ENCODE results near the gene DAP. TPM values are rescaled to one million over a fixed set of nuclear protein-coding genes. Genes with fewer than 3 reads are reported as not detected.

The DAP gene
- total RNA-seq, 1 experiment from 2014 or later, result 35.8 TPM

DNA sequence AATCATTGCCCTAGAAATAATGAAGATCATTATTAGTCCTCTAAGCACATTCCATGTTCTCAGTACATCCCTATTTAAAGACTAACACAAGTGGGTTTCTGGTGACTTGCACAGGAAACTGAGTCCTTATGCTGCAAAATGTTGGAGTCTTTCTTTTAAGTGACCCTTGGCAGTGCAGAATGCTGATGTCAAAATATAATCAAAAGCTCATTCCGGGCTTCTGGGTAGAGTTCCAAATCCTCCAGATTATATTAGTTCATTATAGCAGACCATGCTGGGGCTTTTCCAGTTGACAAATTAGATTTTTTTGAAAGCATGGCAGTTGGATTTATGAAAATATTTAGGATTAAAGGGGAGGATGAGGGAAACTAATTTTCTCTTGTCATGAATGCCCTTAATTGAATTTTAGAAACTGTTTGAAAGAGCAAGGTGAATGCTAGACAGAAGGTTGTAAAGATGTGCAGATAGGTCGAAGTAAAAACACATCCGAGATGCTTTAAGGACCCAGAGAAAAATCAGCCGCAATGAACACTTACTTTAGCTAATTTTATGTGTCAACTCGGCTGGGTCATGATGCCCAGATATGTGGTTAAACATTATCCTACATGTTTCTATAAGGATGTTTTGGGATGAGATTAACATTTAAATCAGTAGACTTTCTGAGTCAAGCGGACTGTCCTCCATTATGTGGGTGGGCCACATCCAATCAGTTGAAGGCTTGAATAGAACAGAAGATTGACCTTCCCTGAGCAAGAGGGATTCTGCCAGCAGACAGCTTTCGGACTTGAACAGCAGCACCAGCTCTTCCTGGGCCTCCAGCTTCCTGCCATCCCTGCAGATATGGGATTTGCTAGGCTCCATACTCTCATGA, 88.7 kb downstream of the DAP start:
- DNase-seq (ENCODE audit: low read depth), result no peak

DNA sequence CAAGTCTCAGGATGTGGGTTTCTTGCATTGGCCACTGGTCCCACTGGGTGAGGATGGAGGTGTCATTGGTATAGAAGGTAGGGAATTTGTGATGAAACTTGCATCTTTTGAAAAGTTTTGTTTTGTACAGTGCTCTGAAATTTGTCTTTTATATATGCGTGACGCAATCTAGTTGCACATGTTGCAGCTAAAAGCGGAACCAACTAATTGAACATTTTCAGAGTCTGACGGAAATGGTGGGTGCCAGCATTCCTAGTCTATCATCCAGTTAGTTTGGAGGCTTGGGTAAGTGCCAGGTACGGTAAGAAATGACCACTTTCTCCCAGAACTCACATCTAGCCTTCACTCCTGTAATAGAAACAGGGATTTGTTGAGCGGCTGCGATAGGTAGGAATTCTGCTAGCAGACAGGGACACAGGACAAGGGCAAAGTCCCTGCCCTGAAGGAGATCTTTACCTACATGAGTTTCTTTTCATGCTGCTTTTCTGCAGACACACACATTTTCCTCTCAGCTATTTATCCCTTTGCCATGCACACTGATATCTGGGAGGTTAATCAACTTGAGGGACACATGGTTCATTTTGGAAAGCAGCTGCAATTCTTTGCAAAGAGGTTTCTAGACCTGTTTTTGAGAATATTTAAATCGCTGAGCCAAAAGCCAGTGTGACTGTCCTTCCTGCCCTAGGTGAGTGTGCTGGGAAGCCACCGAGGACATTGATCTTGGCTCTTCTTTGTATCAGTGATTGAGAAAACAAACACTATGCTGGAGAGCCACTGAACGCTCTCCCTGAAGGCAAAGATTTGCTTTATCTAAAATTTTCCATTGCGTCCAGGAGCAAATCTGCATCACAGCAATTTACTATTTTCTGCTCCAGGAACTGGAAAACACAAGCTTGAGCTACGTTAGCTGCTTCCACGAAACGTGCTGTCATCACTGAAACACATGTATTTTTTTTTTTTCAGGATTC, 89.7 kb downstream of the DAP start:
- peak; percentile 67 for DNase-seq (ENCODE audit: low read depth)

DNA sequence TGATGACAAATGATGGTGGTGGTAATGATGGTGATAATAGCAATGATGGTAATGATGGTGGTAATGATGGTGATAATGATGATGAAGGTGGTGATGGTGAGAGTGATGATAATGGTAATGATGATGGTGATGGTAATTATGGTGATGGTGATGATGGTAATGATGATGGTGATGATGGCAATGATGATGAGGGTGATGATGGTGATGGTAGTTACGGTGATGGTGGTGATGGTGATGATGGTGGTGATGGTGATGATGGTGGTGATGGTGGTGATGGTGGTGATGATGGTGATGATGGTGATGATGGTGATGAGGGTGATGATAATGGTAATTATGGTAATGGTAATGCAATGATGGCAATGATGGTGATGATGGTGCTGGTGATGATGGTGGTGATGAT, 91.1 kb downstream of the DAP start:
- DNase-seq (ENCODE audit: low read depth), result no peak

DNA sequence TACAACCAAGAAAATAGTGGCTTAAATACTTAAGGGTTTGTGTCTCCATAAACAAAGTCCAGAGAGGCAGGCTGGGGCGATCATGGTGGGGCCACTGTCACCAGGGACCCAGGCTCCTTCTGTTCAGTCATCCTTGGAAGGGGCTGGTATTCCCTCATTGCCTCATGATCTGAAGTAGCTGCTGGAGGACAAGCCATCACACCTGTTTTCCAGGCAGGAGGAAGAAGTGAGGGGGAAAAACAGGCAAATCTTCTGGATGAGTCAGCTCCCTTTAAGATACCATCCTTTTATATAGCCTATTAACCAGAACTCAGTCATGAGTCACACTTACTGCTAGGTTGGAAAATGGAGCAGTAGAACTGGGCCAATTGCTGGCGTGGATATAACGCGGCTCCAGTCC, 92.3 kb downstream of the DAP start:
- peak; percentile 42 for DNase-seq (ENCODE audit: low read depth)

DNA sequence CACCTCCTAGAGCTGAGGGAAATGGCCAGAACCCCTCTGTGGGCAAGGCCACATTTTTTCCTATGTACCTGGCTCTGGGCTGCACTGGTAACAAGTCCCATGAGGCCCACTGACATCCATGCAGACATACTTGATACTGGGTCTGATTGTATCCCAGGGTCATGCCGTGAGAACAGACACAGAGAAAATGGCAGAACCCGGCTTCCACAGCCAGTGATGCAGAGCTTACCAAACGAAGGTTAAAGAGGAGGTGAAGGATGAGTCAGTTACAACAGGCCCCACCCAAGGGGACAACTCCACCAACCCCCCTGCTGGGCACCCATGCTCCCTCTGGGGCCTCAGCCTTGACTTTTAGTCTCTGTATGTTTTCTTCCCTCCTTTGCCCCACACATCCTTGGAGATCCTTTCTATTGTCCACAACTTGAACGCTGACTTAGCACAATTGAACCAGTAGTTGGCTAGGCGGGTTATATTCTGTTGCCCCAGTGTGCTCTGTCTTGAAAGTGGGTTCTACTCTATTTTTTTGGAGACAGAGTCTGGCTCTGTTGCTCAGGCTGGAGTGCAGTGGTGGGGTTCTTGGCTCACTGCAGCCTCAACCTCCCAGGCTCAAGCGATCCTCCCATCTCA, 93.5 kb downstream of the DAP start:
- DNase-seq (ENCODE audit: low read depth), result no peak

DNA sequence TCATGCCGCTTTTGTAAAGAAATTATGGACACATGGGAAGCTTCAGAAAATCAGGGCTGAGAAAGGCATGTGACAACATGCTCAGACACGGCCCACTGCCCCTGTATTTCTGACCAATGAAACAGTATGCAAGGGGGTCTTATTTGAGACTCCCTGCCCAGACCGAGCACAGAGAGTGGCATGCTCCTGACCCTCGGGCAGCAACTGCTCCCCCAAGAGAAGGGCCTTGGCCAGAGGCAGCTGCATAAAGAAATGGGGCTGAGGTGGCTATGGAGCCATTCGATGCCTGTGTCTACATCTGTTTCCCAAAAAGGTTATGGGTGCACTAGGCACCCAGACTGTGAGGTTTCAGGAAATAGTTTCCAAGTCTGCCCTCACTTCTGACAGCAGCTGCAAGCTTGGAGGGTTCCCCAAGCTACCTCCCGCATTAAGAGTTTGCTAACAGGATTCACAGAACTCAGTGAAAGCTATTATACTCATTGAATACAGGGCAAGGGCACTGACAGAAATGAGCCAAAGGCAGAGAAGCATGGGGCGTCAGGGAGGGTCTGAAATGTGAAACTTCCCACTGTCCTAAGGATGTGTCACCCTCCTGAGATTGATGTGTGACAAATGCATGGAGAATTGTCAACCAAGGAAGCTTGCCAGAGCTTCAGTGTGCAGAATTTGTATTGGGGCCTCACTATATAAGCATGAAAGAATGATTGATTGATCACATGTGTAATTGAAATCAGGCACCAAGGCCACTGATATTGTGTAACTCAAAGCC, 94.3 kb downstream of the DAP start:
- no peak for DNase-seq (ENCODE audit: low read depth)

DNA sequence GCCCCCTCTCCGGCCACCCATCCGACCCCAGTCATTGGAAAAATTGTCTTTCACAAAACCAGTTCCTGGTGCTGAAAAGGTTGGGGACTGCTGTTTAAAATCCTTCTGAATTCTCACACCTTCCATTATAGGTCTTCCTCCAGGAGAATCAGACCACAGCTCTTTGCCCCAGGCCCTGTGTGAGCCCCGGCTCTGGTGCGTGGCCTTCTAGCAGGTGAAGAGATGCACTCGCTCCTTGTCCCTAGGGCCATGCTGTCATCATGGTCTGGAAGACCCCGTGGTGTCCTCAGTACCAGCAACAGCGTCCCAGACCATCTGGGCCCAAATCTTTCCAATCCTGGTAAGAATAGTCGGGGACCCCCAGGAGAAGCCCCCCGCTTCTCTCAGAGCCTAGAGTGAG, 95.2 kb downstream of the DAP start:
- DNase-seq (ENCODE audit: low read depth), result no peak

DNA sequence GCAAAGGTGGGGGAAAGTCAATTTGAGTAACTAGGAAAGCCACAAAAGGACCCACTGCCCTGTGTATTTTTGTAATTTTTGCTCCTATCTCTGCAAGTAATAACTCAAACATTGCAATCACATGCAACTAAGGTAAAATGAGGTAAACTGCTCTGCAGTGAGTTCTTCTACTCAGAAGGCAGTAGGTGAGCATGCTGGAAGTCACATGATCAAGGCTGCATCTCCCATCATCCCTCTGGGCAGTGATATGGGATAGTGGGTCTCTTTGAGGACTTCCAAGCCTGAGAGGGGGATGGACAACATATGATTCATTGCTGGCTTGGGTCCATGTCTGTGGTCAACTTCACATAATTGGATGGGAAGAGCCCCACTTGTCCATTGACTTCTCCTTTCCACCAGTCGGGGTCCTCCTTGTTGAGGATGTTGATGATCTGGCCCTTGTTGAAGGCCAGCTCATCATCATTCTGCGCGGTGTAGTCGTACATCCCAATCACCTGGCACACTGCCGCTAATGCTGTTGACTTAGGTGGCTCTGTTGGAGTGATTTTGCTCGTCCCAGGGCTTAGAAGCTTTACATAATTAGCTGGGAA, 96.8 kb downstream of the DAP start:
- DNase-seq (ENCODE audit: low read depth), result peak; percentile 64

DNA sequence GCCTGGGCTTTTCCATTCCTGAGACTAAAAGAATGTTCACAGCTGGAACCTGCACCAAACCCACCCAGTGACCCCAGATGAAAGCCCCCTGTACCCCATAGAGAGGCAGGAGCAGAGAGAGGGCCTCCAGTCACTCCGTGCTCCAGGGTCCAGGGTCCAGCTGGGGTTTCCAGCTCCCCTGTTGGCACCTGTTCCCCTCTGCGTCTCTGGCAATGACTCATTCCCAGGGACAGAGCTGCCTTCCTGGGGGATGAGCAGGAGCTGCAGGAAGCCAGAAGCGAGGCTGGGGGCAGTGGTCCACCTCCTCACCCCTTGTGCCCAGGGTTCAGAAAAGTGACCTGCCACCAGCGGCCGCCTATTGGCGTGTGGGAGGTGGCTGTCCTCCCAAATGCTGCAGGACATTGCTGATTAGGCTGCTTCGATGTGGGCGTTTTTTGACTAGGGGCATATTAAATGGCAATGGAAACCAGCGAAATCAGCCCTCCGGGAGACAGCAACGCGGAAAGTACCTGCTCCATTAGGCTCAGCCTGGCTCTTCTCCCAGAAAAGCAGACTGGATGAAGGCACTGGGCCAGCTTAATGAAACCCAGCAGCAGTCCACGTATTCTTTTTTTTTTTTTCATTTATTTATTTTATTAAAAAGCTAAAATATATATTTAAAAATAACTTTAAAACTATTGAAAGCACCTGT, 97.4 kb downstream of the DAP start:
- peak; percentile 66 for DNase-seq (ENCODE audit: low read depth)

DNA sequence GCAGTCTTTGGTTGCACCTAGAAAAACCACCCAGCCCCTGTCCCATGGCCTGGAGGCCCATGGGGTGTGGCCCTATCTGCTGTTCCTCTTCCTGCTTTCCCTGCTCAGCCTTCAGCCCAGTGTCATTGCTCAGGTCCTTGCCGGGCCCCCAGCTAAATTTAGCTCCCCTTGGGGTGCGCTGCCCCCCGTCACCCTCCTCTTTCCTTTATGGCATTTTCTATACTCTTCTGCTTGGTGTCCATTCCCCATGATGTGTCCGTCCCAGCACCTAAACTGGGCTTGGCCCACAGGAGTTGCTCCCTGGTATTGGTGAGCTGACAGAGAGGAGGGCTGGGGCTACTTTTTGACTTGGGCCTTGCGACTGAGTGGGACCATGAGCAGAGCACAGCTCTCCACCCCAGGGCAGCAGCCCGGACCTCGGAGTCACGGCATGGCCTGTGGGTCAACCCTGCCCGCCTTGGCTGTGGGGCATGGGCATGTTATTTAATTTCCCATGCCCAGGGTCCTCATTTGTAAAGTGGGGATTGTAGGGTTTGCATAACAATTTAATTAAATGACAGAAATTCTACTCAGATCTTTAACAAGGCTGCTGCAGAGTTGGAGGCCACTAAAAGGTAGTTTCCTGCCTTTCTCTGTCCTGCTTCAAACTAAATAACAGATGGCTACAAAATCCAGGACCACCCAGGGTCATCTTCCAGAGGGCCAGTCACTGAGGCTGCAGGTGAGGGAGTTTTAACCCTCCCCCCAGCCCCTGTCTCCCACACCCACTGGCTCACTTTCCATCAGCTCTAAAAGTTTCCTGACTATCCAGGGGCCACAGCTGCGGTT, 98.2 kb downstream of the DAP start:
- DNase-seq (ENCODE audit: low read depth), result no peak

DNA sequence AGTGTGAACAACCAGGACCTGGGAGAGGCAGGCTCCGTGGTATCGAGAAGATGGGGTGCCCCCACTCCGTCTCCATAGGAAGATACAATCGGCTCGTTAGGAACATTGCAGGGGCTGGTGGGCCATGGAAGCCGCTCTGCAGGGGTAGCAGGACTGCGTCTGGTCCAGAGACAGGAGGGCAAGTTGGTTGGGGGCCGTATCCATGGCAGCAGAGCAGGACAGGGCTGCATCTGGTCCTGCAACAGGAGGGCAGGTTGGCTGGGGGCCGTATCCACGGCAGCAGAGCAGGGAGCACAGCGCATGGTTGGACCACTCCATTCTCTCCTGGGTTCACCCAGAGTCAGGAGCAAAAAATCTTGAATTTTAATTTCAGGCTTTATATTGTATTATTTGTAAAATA, 99.0 kb downstream of the DAP start:
- DNase-seq (ENCODE audit: low read depth), result no peak

DNA sequence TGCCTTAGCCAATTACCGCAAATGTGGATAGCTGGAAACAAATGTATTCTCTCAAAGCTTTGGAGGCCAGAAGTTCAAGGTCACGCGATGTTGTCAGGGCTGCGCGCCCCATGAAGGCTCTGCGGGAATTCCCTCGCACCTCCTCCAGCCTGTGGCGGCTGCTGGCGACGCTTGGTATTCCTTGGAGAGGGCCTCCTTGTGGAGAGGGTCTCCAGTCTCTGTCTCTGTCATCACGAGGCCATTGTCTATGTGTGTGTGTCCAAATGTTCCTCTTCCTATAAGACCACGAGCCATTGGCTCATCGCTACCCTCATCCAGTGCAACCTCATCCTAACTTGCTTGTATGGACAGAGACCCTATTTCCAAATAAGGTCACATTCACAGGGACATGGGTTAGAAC, 99.6 kb downstream of the DAP start:
- no peak for DNase-seq (ENCODE audit: low read depth)

DNA sequence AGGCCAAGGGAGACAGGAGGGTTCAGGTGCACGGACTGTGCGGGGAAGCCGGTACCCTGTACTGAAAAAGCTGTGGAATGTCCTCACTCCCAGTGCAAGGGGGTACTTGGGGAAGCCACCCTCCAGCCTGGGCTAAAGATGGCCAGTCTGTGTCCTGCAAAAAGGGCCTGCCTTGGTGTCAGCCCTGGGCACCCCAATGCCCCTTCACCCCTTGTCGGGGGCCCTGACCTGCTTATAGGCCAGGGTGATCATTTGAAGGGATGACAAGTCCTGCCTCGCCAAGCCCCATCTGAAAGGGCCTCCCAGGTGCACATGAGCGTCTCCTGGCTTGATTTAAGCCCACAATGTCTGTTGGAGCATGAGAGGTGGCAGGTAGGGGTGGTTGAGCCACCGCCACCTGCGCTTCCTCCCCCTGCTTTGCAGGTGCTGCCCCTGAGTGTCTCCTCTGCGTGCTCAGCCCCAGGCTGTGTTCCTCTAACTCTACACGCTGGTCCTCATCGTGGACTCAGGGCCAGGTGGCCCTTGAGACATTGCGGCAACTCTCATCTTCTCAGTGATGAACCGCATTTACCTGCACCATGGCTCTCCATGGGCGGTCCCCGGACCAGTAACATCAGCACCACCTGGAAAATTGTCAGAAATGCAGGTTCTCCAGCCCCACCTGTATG, 100.2 kb downstream of the DAP start:
- DNase-seq (ENCODE audit: low read depth), result no peak

DNA sequence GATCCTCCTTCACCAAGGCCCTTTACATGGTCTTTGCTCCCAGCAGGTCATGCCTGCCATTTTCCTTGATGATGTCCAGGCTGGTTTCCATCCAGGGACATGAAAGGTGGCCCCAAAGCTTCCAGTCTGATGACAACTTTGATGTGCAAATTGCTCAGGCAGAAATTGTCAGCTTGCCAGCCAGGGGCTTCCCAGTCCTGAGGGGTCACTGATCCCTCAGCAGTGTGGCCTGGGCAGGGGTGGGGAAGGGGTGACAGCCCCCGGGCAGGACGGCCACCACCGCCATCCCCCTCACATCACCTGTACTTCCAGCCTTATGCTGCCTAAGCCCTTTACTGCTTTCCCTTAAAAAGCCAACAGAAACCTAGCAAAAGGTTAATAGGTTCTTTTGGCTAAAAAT, 100.9 kb downstream of the DAP start:
- no peak for DNase-seq (ENCODE audit: low read depth)

DNA sequence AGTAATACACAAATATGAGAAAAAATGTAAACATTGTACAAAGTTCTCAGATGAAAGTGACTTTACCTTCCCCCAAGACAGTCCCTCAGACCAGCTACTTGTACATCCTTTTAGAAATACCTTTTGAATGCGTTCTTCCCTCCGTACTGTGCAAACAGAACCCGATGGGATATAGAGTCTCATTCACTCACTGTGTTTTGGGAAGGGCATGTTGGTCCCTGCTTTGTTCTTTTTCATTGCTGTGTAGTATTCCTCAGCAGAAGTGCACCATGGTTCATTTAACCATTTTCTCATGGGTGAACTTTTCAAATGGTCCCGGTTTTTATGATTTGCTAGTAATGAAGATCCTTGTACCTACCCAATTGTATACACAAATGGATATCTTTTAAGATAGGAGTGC, 102.8 kb downstream of the DAP start:
- DNase-seq (ENCODE audit: low read depth), result no peak

DNA sequence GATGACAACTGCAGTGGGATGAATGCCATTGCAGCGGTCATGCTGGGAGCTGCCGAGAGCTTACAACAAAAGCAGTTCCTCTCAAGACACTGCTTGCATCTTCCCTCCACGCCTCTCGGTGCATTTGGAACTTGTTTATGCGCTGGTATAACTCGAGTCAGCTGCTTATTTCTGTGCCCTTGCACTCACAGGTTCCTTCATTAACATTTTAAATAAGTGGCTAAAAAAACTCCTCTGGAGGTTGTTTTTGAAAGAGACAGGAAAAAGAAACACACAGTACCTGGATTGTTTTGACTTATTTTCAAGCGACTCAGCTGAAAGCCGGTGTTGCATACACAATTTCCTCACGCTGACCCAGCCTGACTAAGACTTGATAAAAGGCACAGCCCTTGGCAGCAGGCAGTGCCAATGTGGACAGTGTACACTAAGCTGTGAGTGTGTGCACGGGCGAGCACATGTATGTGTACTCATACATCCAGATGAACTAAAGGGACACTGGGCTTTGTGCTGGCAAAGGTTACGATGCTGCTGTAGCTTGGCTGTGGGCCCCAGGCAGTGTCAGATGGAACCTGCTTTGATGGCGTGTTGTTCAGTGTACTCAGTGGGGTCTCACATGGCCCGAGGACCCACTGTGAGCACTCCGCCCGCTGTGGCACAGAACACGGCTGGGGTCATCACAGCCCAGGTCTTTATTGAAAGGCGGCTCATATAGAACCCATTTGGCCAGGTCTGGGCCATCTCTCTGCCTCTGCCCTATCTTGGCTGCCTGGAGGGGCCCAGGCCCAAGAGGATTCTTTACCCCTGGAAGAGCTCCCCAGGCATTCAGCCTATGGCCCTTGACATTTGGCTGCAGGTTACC, 104.8 kb downstream of the DAP start:
- no peak for DNase-seq (ENCODE audit: low read depth)

DNA sequence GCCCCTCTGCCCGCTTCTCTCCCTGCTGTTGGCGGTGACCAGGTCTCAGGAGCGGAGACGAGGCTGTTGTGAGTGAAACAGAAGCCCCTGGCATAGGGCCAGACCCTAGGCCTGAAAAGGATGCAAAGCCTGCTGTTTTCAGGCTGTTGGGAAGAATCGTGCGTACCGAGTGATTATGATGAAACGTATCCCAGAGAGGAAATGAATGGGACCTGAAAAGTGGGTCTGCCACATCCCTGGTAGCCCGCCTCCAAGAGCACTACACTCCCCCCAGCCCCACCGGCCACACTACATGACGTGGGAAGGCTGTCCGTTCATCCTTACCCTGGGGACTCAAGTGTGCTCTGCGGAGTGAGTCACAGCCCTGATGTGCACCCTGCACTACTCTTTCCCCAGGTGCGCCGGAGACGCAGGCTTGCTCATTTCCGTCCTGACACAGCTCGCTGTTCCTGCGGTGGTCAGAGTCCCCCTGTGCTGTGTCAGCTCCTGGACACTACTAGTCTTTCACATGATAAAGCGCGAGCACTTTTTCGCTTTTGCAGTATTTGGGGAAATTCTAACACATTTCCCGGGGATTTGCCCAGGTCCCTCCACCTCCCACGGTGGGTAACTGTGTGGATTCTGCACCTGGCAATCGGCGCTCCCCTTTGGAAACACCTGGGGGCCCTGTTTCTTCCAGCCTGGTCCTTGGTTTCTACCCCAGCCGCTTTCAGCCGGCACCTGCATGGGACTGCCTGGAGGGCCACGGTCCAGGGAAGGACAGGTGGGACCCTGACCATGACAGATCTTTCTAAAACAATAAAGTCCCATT, 105.7 kb downstream of the DAP start:
- no peak for DNase-seq (ENCODE audit: low read depth)

All from RPMI7951 (cell line).